HG03159 (cell line): ENCODE data around the gene CBL.
"Not testable (repeated sequence)": the region's sequence is repeated elsewhere in the genome, so short reads cannot be mapped to it uniquely, and the experiment has no call there.

Experiments
- ATAC-seq: cut with Tn5 transposase; IDR thresholded peaks from one replicate; pipeline ENCODE4 v1.9.1; 2021; ENCODE audit warnings: mild to moderate bottlenecking, moderate library complexity; ENCODE audit not compliant: unreplicated experiment

CBL gene

GRCh38 chr11:119181677-119182412, 24.3 kb upstream of the CBL start:
- ATAC-seq: no peak

GRCh38 chr11:119184399-119184798, 21.7 kb upstream of the CBL start:
- not testable (repeated sequence) for ATAC-seq

- ATAC-seq: no peak
Measured at GRCh38 chr11:119185981-119186634, 20.0 kb upstream of the CBL start.

- no peak for ATAC-seq
Measured at GRCh38 chr11:119187123-119187892, 18.8 kb upstream of the CBL start.

- no peak for ATAC-seq
Measured at GRCh38 chr11:119188067-119188466, 18.1 kb upstream of the CBL start.

- ATAC-seq: no peak
Measured at GRCh38 chr11:119188887-119189286, 17.3 kb upstream of the CBL start.

GRCh38 chr11:119189393-119189792, 16.7 kb upstream of the CBL start:
- ATAC-seq: no peak

GRCh38 chr11:119190531-119190930, 15.6 kb upstream of the CBL start:
- no peak for ATAC-seq

- not testable (repeated sequence) for ATAC-seq
Measured at GRCh38 chr11:119191265-119191664, 14.9 kb upstream of the CBL start.

GRCh38 chr11:119192111-119192510, 14.0 kb upstream of the CBL start:
- ATAC-seq: no peak

- no peak for ATAC-seq
Measured at GRCh38 chr11:119193001-119193400, 13.1 kb upstream of the CBL start.

GRCh38 chr11:119193626-119194025, 12.5 kb upstream of the CBL start:
- no peak for ATAC-seq

GRCh38 chr11:119194811-119195440, 11.2 kb upstream of the CBL start:
- ATAC-seq: no peak

GRCh38 chr11:119195680-119196079, 10.5 kb upstream of the CBL start:
- no peak for ATAC-seq

- peak; percentile 75 for ATAC-seq
Measured at GRCh38 chr11:119196833-119197483, 9.2 kb upstream of the CBL start.

- ATAC-seq: no peak
Measured at GRCh38 chr11:119198925-119199324, 7.2 kb upstream of the CBL start.

GRCh38 chr11:119201236-119201635, 4.9 kb upstream of the CBL start:
- ATAC-seq: not testable (repeated sequence)

- no peak for ATAC-seq
Measured at GRCh38 chr11:119202554-119202953, 3.6 kb upstream of the CBL start.

GRCh38 chr11:119204066-119204465, 2.1 kb upstream of the CBL start:
- no peak for ATAC-seq

- no peak for ATAC-seq
Measured at GRCh38 chr11:119205080-119205479, 1.1 kb upstream of the CBL start.
